Hematopoietic multipotent progenitor cell treated with erythropoietin and hydrocortisone succinate and interleukin-3 and kit ligand, for 15 days (in vitro differentiated cells): Measurements from ENCODE around the gene TRANK1.
"Not testable (repeated sequence)": the region's sequence is repeated elsewhere in the genome, so short reads cannot be mapped to it uniquely, and the experiment has no call there.

Experiments
- DNase-seq: peaks from one replicate; pipeline ENCODE4 v3.0.0-alpha.2; 2015; ENCODE audit warnings: low spot score

Gene TRANK1

DNA sequence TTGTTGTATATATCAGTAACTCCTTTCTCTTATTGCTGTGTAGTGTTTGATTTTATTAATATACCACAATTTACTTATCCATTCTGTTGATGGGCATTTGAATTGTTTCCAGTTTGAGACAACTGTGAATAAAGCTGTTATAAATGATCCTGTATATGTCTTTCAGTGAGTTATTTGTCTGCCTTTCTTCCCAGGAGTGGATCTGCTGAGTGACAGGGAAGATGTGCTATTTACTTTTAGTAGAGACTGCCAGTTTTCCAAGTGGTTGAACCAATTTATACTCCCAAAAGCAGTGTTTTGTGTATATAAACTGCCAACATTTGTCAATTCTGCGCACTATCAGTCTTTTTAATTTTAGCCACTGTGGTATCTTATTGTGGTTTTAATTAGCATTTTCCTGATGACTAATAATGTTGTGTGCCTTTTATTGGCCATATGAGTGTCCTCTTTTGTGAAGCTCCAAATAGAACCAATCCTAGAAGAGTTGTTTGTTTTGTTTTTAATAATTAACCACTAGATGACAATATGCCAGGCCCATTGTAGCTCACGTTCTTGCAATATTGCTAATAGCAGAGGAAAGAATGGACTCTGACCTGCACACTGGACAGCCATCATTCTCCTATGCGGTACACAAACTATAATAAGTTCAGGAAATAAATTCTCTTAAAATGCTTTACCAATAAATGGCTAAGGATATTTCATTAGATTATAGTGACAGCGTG is 25.3 kb downstream of the TRANK1 start:
- DNase-seq: no peak

GRCh38 chr3:36918050-36918449 is 26.8 kb downstream of the TRANK1 start:
- no peak for DNase-seq

- DNase-seq: peak; percentile 58
Measured at GRCh38 chr3:36911990-36912804, 32.7 kb downstream of the TRANK1 start.

GRCh38 chr3:36909666-36910065 is 35.2 kb downstream of the TRANK1 start:
- no peak for DNase-seq

DNA sequence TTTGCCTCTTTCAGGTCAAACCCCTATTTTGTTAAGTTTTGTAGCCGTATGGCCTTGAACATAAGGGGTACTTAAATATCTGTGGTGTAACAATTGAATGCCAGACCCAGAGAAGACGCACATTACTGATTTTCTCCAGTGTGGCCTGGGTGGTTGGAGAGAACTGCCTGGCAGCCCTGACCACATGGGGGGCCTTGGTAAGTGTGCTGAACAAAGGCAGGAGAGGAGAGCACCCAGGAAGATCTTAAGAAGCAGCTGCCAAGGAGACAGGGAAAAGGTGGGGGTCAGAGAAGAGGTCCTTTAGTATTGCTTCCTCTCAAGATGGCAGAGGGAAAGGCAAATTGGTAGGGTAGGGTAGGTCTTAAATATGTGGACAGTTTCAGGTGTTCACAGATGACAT is 35.7 kb downstream of the TRANK1 start:
- no peak for DNase-seq

DNA sequence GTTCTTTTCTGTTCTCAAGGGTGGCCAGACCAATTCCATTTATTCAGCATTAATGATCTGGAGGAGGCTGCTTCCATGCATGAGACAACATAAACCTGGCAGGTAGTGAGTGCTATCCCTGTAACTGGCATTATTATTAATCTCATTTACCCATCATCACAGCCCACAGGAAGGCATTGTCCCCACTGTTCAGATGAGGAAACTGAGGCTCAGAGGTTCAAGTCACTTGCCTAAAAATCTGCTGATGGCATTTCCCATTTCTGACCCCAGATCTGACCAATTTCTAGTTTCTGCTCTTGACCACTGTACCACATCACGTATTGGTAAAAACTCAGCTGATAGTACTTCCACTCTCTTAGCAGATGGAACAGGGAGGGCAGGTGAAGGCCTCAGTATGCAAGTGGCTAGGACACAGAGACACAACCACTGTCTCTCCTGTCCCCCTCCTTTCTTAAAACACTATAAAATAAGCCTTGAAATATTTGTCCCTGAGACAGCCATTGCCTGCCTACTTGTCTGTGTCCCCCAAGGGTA is 36.1 kb downstream of the TRANK1 start:
- DNase-seq: no peak

DNA sequence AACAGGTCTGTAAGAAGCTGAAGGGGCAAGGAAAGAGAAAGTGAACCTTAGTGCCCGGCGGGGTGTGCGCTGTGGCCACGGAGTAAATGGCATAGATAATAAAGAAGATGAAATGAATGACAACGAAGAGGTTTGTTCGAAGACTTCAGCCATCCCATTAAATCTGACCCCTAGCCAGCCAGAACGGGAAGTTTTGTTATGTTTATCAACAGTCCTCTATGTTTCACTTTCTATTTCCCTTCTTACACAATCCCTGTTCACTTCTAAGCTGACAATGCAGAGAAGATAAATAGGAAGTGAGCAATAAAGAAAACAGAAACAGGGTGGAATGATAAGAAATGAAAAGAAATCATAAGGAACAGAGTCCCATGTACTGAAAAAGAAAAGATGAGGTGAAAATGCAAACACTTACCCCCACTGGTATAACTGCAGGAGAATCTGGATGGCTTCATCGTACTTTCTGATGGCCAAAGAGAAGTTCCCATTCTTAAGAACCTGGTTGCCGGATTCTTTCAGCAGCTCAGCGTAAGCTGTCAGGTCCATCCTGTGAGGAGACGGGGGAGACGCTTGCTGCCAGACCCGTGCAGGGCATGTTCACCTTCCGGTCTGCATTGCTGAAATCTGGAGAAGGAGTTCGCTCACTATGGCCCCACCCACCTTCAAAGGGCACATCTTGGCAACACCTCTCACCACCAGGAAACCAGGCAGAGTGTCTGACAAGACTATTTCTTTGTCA is 36.8 kb downstream of the TRANK1 start:
- DNase-seq: peak; percentile 65

- no peak for DNase-seq
Measured at GRCh38 chr3:36906504-36907149, 38.2 kb downstream of the TRANK1 start.

GRCh38 chr3:36905545-36905944 is 39.3 kb downstream of the TRANK1 start:
- no peak for DNase-seq

DNA sequence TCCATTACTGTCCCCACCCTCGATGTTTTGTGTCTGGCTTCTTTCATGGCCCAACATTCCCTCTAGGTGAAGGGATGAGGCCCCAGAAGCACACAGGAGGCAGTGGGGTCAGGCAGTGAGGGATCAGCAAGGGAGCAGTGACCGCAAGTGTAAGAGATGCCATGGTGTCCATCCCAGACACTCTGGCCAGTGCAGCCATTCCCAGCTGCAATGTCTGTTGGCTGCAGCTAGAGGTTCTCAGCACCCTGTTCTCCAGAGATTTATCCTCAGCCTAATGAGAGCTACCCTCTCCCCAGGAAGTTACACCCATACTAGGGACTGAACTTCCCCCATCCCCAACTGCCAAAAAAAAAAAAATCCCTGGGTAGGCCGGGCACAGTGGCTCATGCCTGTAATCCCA is 40.2 kb downstream of the TRANK1 start:
- no peak for DNase-seq

DNA sequence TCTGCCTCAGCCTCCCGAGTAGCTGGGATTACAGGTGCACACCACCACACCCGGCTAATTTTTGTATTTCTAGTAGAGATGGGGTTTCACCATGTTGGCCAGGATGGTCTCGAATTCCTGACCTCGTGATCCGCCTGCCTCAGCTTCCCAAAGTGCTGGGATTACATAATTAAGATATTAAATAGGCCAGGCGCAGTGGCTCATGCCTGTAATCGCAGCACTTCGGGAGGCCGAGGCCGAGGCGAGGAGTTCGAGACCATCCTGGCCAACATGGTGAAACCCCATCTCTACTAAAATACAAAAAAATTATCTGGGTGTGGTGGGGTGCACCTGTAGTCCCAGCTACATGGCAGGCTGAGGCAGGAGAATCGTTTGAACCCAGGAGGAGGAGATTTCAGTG is 40.8 kb downstream of the TRANK1 start:
- DNase-seq: not testable (repeated sequence)

- no peak for DNase-seq
Measured at GRCh38 chr3:36903119-36903882, 41.6 kb downstream of the TRANK1 start.

GRCh38 chr3:36901588-36901987 is 43.3 kb downstream of the TRANK1 start:
- DNase-seq: no peak

DNA sequence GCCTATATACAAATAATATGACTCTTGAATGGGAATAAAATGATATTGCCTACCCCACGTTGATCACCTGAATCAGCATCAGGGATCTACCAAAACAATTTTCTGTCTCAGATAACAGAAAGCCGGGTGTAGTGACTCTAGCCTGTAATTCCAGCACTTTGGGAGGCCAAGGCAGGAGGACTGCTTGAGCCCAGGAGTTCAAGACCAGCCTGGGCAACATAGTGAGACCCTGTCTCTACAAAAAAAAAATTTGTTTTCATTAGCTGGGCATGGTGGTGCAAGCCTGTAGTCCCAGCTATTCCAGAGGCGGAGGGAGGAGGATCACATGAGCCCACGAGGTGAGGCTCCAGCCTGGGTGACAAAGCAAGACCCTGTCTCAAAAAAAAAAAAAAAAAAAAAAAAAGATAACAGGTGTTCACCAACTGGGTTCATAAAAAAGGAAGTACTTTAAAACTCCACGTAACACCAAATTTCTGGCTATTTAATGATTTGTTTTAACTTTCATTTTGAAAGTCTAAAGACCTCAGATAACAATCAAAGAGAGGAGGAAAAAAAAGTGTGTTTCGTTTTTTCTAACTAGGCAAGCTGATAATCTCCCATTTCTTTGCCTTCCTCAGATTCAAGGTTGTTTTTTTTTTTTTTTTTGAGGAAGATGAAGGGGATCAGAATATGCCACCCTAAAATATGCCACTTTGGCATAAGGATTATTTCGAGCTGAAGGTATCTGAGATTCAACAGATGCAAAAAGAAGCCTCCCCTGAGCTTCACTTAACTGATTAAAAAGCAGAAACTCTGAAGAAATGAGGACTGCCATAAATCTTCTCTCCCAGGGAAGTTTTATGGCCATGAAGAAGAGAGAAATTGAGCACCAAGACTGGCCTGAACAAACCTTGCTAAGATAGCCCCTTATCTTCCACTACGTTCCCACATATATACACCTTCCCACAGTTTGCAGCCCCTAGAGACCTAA is 44.1 kb downstream of the TRANK1 start:
- DNase-seq: no peak

DNA sequence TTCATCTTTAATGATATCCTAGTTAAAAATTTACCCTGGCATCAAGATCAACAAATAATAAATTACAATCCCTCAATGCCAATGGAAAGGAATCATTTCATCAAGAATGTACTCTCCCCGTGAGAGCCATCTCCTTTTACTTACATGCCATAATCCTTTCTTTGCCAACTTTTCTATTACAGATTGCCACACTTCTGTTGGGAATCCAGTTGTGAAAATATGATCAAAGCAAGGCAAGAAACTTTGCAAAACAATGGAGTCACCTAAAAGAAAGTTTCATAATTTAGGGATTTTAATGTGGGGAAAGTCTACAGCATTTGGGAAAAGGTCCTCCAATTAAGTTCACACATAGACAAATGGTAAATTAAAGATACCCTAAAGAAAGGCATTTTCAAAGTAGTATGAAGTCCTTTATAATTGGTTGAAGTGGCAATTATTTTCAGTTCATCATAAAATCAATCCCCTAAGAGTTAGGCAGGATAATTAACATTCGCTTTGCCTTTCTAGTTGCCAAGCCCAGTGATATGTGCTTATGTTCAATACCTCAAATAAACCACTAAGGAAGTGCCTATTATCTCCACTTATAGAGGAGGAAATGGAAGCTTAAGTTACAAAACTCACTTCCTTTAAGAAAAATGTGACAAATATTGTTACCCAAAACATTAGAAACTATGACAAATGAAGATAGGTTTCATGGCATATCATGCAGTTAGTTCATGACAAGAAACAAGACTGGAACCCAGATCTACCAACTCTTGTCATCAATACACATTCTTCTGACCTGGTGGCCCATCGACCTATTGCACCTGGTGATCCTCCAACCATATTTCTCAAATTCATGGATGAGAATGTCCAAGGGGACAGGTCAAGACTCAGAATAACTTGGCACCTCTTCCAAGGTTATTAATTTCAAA is 49.1 kb downstream of the TRANK1 start:
- no peak for DNase-seq

- no peak for DNase-seq
Measured at GRCh38 chr3:36894914-36895313, 49.9 kb downstream of the TRANK1 start.

DNA sequence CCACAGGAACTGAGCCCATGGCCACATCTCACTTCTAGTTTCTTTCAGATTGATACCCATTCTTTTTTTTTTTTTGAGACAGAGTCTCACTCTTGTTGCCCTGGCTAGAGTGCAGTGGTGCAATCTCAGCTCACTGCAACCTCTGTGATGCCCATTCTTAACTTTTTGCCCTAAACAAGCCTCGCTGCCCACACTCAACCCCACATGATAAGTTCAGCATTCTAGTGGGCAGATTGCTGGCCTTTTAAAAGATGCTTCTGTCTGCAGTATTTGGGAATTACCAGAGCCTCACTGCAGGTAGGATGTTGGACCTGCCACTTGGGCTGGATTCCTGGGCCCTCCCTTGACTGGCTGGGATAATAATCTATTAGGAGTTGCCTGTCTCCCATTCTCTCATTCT is 51.0 kb downstream of the TRANK1 start:
- no peak for DNase-seq

GRCh38 chr3:36893137-36893557 is 51.7 kb downstream of the TRANK1 start:
- no peak for DNase-seq
